Measurements from ENCODE around the gene TSSK2. TPM values are rescaled to one million over a fixed set of nuclear protein-coding genes. Genes with fewer than 3 reads are reported as not detected.

Gene TSSK2
- total and polyA plus RNA-seq, 2 of the 8 experiments (the other 6 are each of a cell fraction or from before 2014, with no cell fraction given), result not detected

- no peak overlapping the region for H3K4ac ChIP-seq (replicated peaks; ENCODE audit: insufficient read length, low read depth, low read length)
- H3K4me2 ChIP-seq (ENCODE audit: insufficient read depth in 1 of 2, low read depth in 2 of 2, low read length in 2 of 2), result no peak overlapping the region
- H3K4me1 ChIP-seq (replicated peaks in 1 of 4; ENCODE audit: control insufficient read depth in 3 of 4, insufficient read depth in 4 of 4, low read length in 3 of 4), result no peaks in the 10 kb centered on the region
- no peak overlapping the region for H2AK5ac ChIP-seq (ENCODE audit: low read depth, low read length)
- H3K9ac ChIP-seq (replicated peaks in 1 of 4; ENCODE audit: extremely low read depth in 1 of 4, low read depth in 3 of 4, low read length in 3 of 4), result no peak overlapping the region
- no peaks in the 10 kb centered on the region for H3K79me2 ChIP-seq (ENCODE audit: control insufficient read depth in 1 of 2, insufficient read depth in 2 of 2, low read length in 2 of 2)
- no peak overlapping the region for H2AFZ ChIP-seq (ENCODE audit: low read length)
- H3K56ac ChIP-seq (replicated peaks; ENCODE audit: insufficient read length, low read depth, low read length), result no peak overlapping the region
- H2BK120ac ChIP-seq (replicated peaks; ENCODE audit: low read depth, low read length), result no peak overlapping the region
- FAIRE-seq (no peak), DNase-seq (ENCODE audit: low read depth in 1 of 2, low spot score in 2 of 2) (no peak)
- ChIA-PET POLR2A (ENCODE audit: partially characterized antibody) (interaction anchor here (1.2 to 5.3 kb wide), 3 partner anchors 9 to 69 kb away, joined by 3 to 24 read pairs (median 15); partner anchors contain the start of genes DGCR2 and ESS2), CTCF (ENCODE audit: partially characterized antibody) (interaction anchor here (1.5 to 2.1 kb wide), 3 partner anchors 10 to 17 kb away, joined by 3 to 7 read pairs (median 4); partner anchors contain the start of gene DGCR2)
- no peaks in the 10 kb centered on the region for H3K79me1 ChIP-seq (ENCODE audit: low read depth, low read length)
- no peak overlapping the region for H2BK12ac ChIP-seq (ENCODE audit: low read depth, low read length)
- H4K91ac ChIP-seq (replicated peaks; ENCODE audit: insufficient read length, low read length), result no peak overlapping the region
- H3K14ac ChIP-seq (ENCODE audit: insufficient read length), result no peak overlapping the region
- no peak overlapping the region for H2BK20ac ChIP-seq (ENCODE audit: low read length)
- 95% methylated on average over 15 of the region's 20 CpGs; no CpG with 5 or more reads in 1 of the 2 experiments for WGBS, 2 experiments (ENCODE audit: extremely low coverage in 1 of 2, insufficient coverage in 1 of 2, insufficient read length in 1 of 2, insufficient replicate concordance in 2 of 2, low coverage in 1 of 2, low lambda C conversion rate in 2 of 2, missing lambda C conversion rate in 1 of 2)
- H3K27me3 ChIP-seq (replicated peaks in 1 of 4; ENCODE audit: control insufficient read depth in 3 of 4, extremely low read depth in 1 of 4, insufficient read depth in 3 of 4, low read length in 3 of 4), result 0 out of 7 replicates have a peak, but pooled peaks cover 0 to 2% (median under 1%) of the 10 kb centered on the region in 4 experiments
- H3K4me3 ChIP-seq (ENCODE audit: extremely low read depth in 1 of 4, insufficient read depth in 2 of 4, low read depth in 3 of 4, low read length in 4 of 4), result no peak overlapping the region
- H3K9me3 ChIP-seq (ENCODE audit: insufficient read depth in 2 of 2, low read depth in 1 of 2, low read length in 1 of 2), result no peaks in the 10 kb centered on the region
- no peak overlapping the region for H3K23ac ChIP-seq (ENCODE audit: insufficient read length)
- no peaks in the 10 kb centered on the region for H3K23me2 ChIP-seq (ENCODE audit: low read depth, low read length)
- peaks cover 2 to 19% (median 7%) of the 10 kb centered on the region in 4 experiments; a peak in 5 of 8 replicates for H3K36me3 ChIP-seq (ENCODE audit: control insufficient read depth in 2 of 4, insufficient read depth in 4 of 4, low read length in 3 of 4)
- no peak overlapping the region for H3K18ac ChIP-seq (ENCODE audit: extremely low read depth, low read length)
- no peak overlapping the region for H2BK5ac ChIP-seq (ENCODE audit: low read depth, low read length)
- H4K8ac ChIP-seq (ENCODE audit: extremely low read depth, insufficient read depth, low read length), result no peak overlapping the region; the same call in 1 of the 2 replicates
- no peak overlapping the region for H4K5ac ChIP-seq (ENCODE audit: insufficient read length, low read depth, low read length)
- H3K27ac ChIP-seq (ENCODE audit: low read depth, low read length), result no peak overlapping the region
- H4K20me1 ChIP-seq (replicated peaks in 1 of 2; ENCODE audit: control insufficient read depth in 1 of 2, insufficient read depth in 2 of 2, low read length in 2 of 2), result peaks cover 3 to 4% of the 10 kb centered on the region in 2 experiments
- no peak overlapping the region for H2BK15ac ChIP-seq (ENCODE audit: low read length)
- TF ChIP-seq GTF2F1 (IDR thresholded peaks at IDR 0.05; ENCODE audit: borderline replicate concordance, low read depth, low read length), result no peak
- TF ChIP-seq EZH2 (IDR thresholded peaks at IDR 0.05; ENCODE audit: low read depth, low read length, severe bottlenecking), result no peak
- no peak for TF ChIP-seq POU5F1 (IDR thresholded peaks at IDR 0.05; ENCODE audit: low read depth, low read length)
- TF ChIP-seq TBP (IDR thresholded peaks at IDR 0.05; ENCODE audit: low read depth, low read length), result no peak
- no peak for TF ChIP-seq POLR2A (IDR thresholded peaks at IDR 0.05; ENCODE audit: control extremely low read depth in 1 of 2, low read depth in 2 of 2, low read length in 2 of 2)
- TF ChIP-seq MAX (IDR thresholded peaks at IDR 0.05), result no peak
- no peak for TF ChIP-seq YY1 (IDR thresholded peaks at IDR 0.05; ENCODE audit: low read depth, low read length)
- no peak for TF ChIP-seq CBX8 (IDR thresholded peaks at IDR 0.05; ENCODE audit: borderline replicate concordance, low read depth, low read length)
- no peak for TF ChIP-seq PHF8 (conservative IDR thresholded peaks at IDR 0.05; ENCODE audit: low read depth, low read length)
- TF ChIP-seq, protein P1, sequence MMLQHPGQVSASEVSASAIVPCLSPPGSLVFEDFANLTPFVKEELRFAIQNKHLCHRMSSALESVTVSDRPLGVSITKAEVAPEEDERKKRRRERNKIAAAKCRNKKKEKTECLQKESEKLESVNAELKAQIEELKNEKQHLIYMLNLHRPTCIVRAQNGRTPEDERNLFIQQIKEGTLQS (IDR thresholded peaks at IDR 0.05; ENCODE audit: insufficient read depth, low read depth, low read length), result no peak
- TF ChIP-seq, protein P2, sequence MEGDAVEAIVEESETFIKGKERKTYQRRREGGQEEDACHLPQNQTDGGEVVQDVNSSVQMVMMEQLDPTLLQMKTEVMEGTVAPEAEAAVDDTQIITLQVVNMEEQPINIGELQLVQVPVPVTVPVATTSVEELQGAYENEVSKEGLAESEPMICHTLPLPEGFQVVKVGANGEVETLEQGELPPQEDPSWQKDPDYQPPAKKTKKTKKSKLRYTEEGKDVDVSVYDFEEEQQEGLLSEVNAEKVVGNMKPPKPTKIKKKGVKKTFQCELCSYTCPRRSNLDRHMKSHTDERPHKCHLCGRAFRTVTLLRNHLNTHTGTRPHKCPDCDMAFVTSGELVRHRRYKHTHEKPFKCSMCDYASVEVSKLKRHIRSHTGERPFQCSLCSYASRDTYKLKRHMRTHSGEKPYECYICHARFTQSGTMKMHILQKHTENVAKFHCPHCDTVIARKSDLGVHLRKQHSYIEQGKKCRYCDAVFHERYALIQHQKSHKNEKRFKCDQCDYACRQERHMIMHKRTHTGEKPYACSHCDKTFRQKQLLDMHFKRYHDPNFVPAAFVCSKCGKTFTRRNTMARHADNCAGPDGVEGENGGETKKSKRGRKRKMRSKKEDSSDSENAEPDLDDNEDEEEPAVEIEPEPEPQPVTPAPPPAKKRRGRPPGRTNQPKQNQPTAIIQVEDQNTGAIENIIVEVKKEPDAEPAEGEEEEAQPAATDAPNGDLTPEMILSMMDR (IDR thresholded peaks at IDR 0.05; ENCODE audit: control extremely low read depth in 1 of 3, insufficient read depth in 1 of 3, low read depth in 1 of 3, low read length in 3 of 3), result no peak
Observed at GRCh38 chr22:19132153-19132552, 1.0 kb downstream of the TSSK2 start.

All from H1 (cell line).